Left ventricle myocardium inferior (tissue), 1 donor: ENCODE data around the gene PPM1A. TPM values are rescaled to one million over a fixed set of nuclear protein-coding genes. Genes with fewer than 3 reads are reported as not detected.

ENCODE experiments used
- DNase-seq: peaks from one replicate; pipeline ENCODE4 v3.0.0-alpha.2; 2020
- H3K27ac ChIP-seq: fragments of 200-600 bp; replicated peaks from 2 replicates; pipeline ENCODE4 v1.8.0; 2021
- H3K27me3 ChIP-seq: fragments of 200-600 bp; 2 replicates; pipeline ENCODE4 v1.8.0; 2021; ENCODE audit warnings: low read depth
- H3K36me3 ChIP-seq: fragments of 200-600 bp; 2 replicates; pipeline ENCODE4 v1.8.0; 2021
- H3K4me1 ChIP-seq: fragments of 200-600 bp; 2 replicates; pipeline ENCODE4 v1.8.0; 2021
- H3K4me3 ChIP-seq: fragments of 200-600 bp; 2 replicates; pipeline ENCODE4 v1.8.0; 2021; ENCODE audit warnings: mild to moderate bottlenecking, moderate library complexity
- H3K9me3 ChIP-seq: fragments of 200-600 bp; replicated peaks from 2 replicates; pipeline ENCODE4 v1.8.0; 2021
- intact Hi-C: fragments of 100-400 bp; cut with micrococcal nuclease; formaldehyde crosslinking; loops from one replicate; pipeline ENCODE4 v1.11.0; 2022
- total RNA-seq: library from RNA; stranded (reverse); fragmentation: NEBNext Ultra II Directional; extraction: Animal tissue kit (Norgen Biotek cat#: 25700); gene quantifications from one replicate; pipeline ENCODE4 v1.2.1, GENCODE V29; 2021
- TF ChIP-seq, protein P1 (sequence below): fragments of 200-600 bp; IDR thresholded peaks from 2 replicates; pipeline ENCODE4 v1.8.0; 2021; ENCODE audit warnings: antibody characterized with exemption, mild to moderate bottlenecking, borderline replicate concordance
- donor health status: DM: no; HTN: yes; CAD: no; lungs with severe emphysema.

PPM1A gene
- total RNA-seq, 1 donor from 2014 or later = 98.8 TPM

DNA sequence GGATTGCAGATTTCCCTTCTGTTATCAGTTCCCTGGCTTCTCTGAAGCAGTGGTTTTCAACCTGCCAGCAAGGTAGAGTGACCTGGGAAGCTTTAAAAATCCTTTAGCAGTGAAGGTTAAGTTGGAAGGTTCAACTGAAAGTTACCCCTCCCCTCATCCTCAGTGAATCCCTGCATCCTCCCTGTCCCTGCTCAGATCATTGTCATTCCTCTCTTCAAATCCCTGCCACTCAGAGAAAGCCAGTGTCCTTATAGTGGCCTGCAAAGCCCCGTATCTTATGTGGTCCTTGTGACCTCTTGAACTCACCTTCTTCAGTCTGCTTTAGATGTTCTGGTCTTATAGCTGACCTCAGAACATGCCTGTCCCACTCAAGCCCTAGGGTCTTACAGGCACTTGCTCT is 53.6 kb downstream of the PPM1A start:
- Histone ChIP-seq H3K27me3 (no peaks in the 10 kb centered on the region), H3K36me3 (no peaks in the 10 kb centered on the region), H3K4me1 (peaks cover 46% of the 10 kb centered on the region), H3K27ac (peak overlapping the region; percentile 71), H3K9me3 (no peaks in the 10 kb centered on the region), H3K4me3 (no peak overlapping the region)
- TF ChIP-seq, protein P1, sequence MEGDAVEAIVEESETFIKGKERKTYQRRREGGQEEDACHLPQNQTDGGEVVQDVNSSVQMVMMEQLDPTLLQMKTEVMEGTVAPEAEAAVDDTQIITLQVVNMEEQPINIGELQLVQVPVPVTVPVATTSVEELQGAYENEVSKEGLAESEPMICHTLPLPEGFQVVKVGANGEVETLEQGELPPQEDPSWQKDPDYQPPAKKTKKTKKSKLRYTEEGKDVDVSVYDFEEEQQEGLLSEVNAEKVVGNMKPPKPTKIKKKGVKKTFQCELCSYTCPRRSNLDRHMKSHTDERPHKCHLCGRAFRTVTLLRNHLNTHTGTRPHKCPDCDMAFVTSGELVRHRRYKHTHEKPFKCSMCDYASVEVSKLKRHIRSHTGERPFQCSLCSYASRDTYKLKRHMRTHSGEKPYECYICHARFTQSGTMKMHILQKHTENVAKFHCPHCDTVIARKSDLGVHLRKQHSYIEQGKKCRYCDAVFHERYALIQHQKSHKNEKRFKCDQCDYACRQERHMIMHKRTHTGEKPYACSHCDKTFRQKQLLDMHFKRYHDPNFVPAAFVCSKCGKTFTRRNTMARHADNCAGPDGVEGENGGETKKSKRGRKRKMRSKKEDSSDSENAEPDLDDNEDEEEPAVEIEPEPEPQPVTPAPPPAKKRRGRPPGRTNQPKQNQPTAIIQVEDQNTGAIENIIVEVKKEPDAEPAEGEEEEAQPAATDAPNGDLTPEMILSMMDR = no peak
- intact Hi-C loops = no loop called here
- DNase-seq = no peak

DNA sequence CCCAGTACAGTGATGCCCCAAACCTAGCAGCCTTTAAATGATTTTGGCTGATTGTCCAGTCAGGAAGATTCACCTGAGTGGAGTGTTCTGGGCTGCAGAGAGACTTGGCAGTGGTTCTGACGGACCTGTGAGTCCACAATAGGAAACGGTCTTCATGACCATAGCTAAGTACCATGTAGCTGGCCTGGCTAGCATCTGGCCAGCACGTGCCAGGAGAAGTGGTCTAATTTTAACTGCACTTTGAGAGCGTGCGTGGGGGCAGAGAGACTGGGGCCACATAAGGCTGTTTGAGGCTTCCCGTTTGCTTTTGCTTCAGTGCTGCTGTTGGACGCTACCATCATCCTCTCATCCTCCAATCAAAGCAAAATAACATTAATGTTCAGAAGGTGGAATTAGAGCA is 54.7 kb downstream of the PPM1A start:
- peak; percentile 59 for DNase-seq
- H3K36me3 ChIP-seq = no peaks in the 10 kb centered on the region
- H3K4me1 ChIP-seq = peaks cover 46% of the 10 kb centered on the region
- H3K9me3 ChIP-seq = no peaks in the 10 kb centered on the region
- TF ChIP-seq, protein P1 = no peak
- peak overlapping the region; percentile 5 for H3K4me3 ChIP-seq
- intact Hi-C loops = no loop called here
- H3K27me3 ChIP-seq = no peaks in the 10 kb centered on the region
- peak overlapping the region; percentile 71 for H3K27ac ChIP-seq

DNA sequence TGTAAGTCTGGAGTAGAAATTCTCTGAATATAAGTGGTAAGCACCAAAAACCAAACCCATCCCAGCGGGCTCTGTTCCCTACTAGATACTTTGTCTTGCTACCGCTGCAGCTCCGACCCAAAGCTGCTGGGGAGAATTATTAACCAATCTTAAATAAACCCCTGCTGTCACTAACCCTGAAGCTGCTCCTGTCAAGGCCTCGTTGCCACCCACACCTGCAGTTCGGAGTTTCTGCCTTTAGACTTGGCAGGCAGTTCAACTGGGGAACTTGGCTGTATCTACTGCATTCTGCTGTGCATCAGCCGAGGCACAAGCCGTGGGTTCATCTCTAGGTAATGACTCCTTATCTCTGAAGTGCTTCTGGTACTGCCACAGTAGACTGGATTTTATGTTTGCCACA is 55.5 kb downstream of the PPM1A start:
- peaks cover 46% of the 10 kb centered on the region for H3K4me1 ChIP-seq
- peak overlapping the region; percentile 5 for H3K4me3 ChIP-seq
- intact Hi-C loops = no loop called here
- no peaks in the 10 kb centered on the region for H3K27me3 ChIP-seq
- H3K9me3 ChIP-seq = no peaks in the 10 kb centered on the region
- TF ChIP-seq, protein P1 = no peak
- DNase-seq = peak; percentile 18
- H3K27ac ChIP-seq = peak overlapping the region; percentile 71
- no peaks in the 10 kb centered on the region for H3K36me3 ChIP-seq

DNA sequence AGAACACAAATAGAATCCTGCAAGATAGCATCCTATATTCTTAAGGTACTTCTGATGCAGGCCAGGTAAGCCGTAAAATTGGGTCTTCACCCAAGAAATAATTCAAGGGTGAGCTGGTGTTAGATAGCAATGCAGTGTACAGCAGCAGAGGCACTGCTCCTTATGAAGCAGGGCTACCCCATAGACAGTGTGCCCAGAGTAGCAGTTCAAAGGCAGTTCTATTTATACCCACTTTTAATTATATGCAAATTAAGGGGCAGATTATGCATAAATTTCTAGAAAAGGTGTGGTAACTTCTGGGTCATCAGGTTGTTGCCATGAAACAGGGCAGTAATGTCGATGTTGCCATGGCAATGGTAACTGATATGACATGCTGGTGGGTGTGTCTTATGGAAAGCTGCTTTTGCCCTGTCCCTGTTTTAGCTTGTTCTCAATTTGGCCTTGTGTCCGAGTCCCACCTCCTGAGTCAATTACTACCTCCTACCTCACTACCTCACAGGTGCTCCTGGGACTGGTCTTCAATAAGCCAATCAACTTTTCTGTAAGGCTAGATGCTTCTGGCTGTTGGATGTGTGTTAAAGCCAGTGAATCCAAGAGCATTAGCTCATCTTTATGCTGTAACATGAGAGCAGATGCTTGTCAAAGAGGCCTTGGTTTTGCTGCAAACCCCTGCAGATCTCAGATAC is 61.0 kb downstream of the PPM1A start:
- TF ChIP-seq, protein P1 = no peak
- H3K4me1 ChIP-seq = peaks cover 1% of the 10 kb centered on the region
- H3K9me3 ChIP-seq = no peaks in the 10 kb centered on the region
- peaks cover 21% of the 10 kb centered on the region for H3K27me3 ChIP-seq
- H3K4me3 ChIP-seq = no peak overlapping the region
- no peak for DNase-seq
- H3K36me3 ChIP-seq = no peaks in the 10 kb centered on the region
- no peak overlapping the region for H3K27ac ChIP-seq
- intact Hi-C loops = no loop called here

DNA sequence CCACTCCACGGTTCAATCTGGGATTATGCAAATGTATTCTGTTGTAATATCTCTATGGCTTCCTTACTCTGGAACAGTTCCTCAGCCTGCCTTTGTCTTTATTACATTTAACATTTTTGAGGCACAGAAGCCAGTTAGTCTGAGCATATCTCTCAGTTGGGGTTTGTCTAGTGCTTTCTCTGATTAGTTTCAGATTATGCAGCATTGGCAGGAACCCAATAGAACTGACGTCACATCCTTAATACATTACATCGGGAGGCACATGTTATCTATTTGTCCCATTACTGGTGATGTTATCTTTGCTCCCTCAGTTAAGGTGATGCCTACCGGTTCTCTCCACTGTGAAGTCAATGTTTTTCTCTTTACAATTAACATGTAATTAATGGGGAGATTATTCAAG is 62.4 kb downstream of the PPM1A start:
- intact Hi-C loops = no loop called here
- no peak overlapping the region for H3K27ac ChIP-seq

More for the DNA sequence above, 62.4 kb downstream of the PPM1A start:
- H3K4me3 ChIP-seq = no peak overlapping the region
- DNase-seq = no peak
- H3K36me3 ChIP-seq = no peaks in the 10 kb centered on the region
- no peaks in the 10 kb centered on the region for H3K4me1 ChIP-seq
- TF ChIP-seq, protein P1 = no peak
- peaks cover 34% of the 10 kb centered on the region for H3K27me3 ChIP-seq
- no peaks in the 10 kb centered on the region for H3K9me3 ChIP-seq
